Muscle of leg (tissue), 11 donors: ENCODE measurements around the gene ADAM8. TPM values are rescaled to one million over a fixed set of nuclear protein-coding genes. Genes with fewer than 3 reads are reported as not detected.

Experiments used
- DNase-seq: peaks from one replicate; pipeline ENCODE4 v3.0.0; 2013
- H3K27ac ChIP-seq: one replicate; pipeline ENCODE4 v1.5.1; 2013; ENCODE audit warnings: mild to moderate bottlenecking, low read length, control low read depth
- H3K27me3 ChIP-seq: one replicate; pipeline ENCODE4 v1.6.1; 2013; ENCODE audit warnings: low read length; ENCODE audit not compliant: control insufficient read depth, insufficient read depth
- H3K36me3 ChIP-seq: one replicate; pipeline ENCODE4 v1.6.1; 2013; ENCODE audit warnings: low read length; ENCODE audit not compliant: control insufficient read depth, insufficient read depth
- H3K4me1 ChIP-seq: one replicate; pipeline ENCODE4 v1.6.1; 2013; ENCODE audit warnings: low read length; ENCODE audit not compliant: control insufficient read depth, insufficient read depth
- H3K4me3 ChIP-seq: one replicate; pipeline ENCODE4 v1.5.1; 2013; ENCODE audit warnings: low read length, control low read depth
- H3K9me3 ChIP-seq: replicated peaks from 2 replicates; pipeline ENCODE4 v1.6.1; 2013; ENCODE audit warnings: low read depth, low read length; ENCODE audit not compliant: control insufficient read depth
- WGBS: methylation state at CpG from one replicate; pipeline ENCODE4 v1.1.5; 2013; ENCODE audit warnings: missing lambda C conversion rate; ENCODE audit not compliant: insufficient coverage; 5-methylcytosine and 5-hydroxymethylcytosine counted together
- polyA plus RNA-seq, 8 donors: library from polyadenylated mRNA; unstranded; fragments of 120-200 nt; gene quantifications; one replicate each; pipeline versions ENCODE4 v1.2.1 to v1.2.3, GENCODE V29; 2013; ENCODE audit warnings: inconsistent platforms in 1 of 8, low replicate concordance in 1 of 8; ENCODE audit not compliant: insufficient read length in 8 of 8, insufficient read depth in 1 of 8
- total RNA-seq: library from RNA; stranded (reverse); fragments of 120-200 nt; gene quantifications from one replicate; pipeline ENCODE4 v1.2.4, GENCODE V29; 2013

ADAM8 gene
- total and polyA plus RNA-seq, 9 donors, result 1.4 to 3.0 (median 1.9) TPM

- WGBS, result 13% methylated on average over 36 of the region's 44 CpGs
- H3K4me3 ChIP-seq, result no peak overlapping the region
- no peaks in the 10 kb centered on the region for H3K9me3 ChIP-seq
- H3K27ac ChIP-seq, result no peak overlapping the region
- DNase-seq, result no peak
- H3K36me3 ChIP-seq, result no peaks in the 10 kb centered on the region
- peaks cover 3% of the 10 kb centered on the region for H3K4me1 ChIP-seq
- H3K27me3 ChIP-seq, result peaks cover 83% of the 10 kb centered on the region
Measured at GRCh38 chr10:133231244-133231945, 45.3 kb downstream of the ADAM8 start.

- H3K27me3 ChIP-seq, result peaks cover 83% of the 10 kb centered on the region
- no peaks in the 10 kb centered on the region for H3K4me1 ChIP-seq
- H3K36me3 ChIP-seq, result no peaks in the 10 kb centered on the region
- DNase-seq, result peak; percentile 27
- WGBS, result under 1% methylated on average over 119 of the region's 122 CpGs
- no peak overlapping the region for H3K4me3 ChIP-seq
- no peaks in the 10 kb centered on the region for H3K9me3 ChIP-seq
- no peak overlapping the region for H3K27ac ChIP-seq
Measured at GRCh38 chr10:133230387-133231195, 46.1 kb downstream of the ADAM8 start.

- Histone ChIP-seq H3K4me1 (no peaks in the 10 kb centered on the region), H3K4me3 (no peak within 1 kb of the TSS), H3K27ac (no peak within 1 kb of the TSS), H3K36me3 (no peaks in the 10 kb centered on the region), H3K9me3 (no peaks in the 10 kb centered on the region), H3K27me3 (peaks cover 82% of the 10 kb centered on the region)
- under 1% methylated on average over 33 of the region's 49 CpGs for WGBS
- DNase-seq, result no peak
Measured at GRCh38 chr10:133230044-133230361, 46.7 kb downstream of the ADAM8 start, which contains the start of gene UTF1. Gene UTF1 (plus strand): TSS chr10:133230217. CDS start chr10:133230289, 72 bp downstream.

- Histone ChIP-seq H3K36me3 (no peaks in the 10 kb centered on the region), H3K4me1 (no peaks in the 10 kb centered on the region), H3K27me3 (peaks cover 87% of the 10 kb centered on the region), H3K27ac (no peak overlapping the region), H3K4me3 (no peak overlapping the region), H3K9me3 (no peaks in the 10 kb centered on the region)
- 3% methylated on average over 57 of the region's 58 CpGs for WGBS
- no peak for DNase-seq
Measured at GRCh38 chr10:133229265-133230043, 47.2 kb downstream of the ADAM8 start.

- no peak overlapping the region for H3K4me3 ChIP-seq
- no peaks in the 10 kb centered on the region for H3K36me3 ChIP-seq
- H3K4me1 ChIP-seq, result no peaks in the 10 kb centered on the region
- no peaks in the 10 kb centered on the region for H3K9me3 ChIP-seq
- no peak for DNase-seq
- H3K27me3 ChIP-seq, result peaks cover 73% of the 10 kb centered on the region
- H3K27ac ChIP-seq, result no peak overlapping the region
- WGBS, result 78% methylated on average over 21 of the region's 21 CpGs
Measured at GRCh38 chr10:133227256-133227655, 49.4 kb downstream of the ADAM8 start.

GRCh38 chr10:133226251-133226808 is 50.3 kb downstream of the ADAM8 start:
- no peaks in the 10 kb centered on the region for H3K36me3 ChIP-seq
- H3K4me1 ChIP-seq, result no peaks in the 10 kb centered on the region
- no peak overlapping the region for H3K27ac ChIP-seq
- no peaks in the 10 kb centered on the region for H3K9me3 ChIP-seq
- DNase-seq, result no peak
- WGBS, result 51% methylated on average over 30 of the region's 30 CpGs
- no peak overlapping the region for H3K4me3 ChIP-seq
- peaks cover 67% of the 10 kb centered on the region for H3K27me3 ChIP-seq

GRCh38 chr10:133225707-133226191 is 50.9 kb downstream of the ADAM8 start:
- no peaks in the 10 kb centered on the region for H3K36me3 ChIP-seq
- H3K9me3 ChIP-seq, result no peaks in the 10 kb centered on the region
- H3K4me3 ChIP-seq, result no peak overlapping the region
- H3K4me1 ChIP-seq, result no peaks in the 10 kb centered on the region
- peaks cover 69% of the 10 kb centered on the region for H3K27me3 ChIP-seq
- WGBS, result 78% methylated on average over 16 of the region's 23 CpGs
- H3K27ac ChIP-seq, result no peak overlapping the region
- DNase-seq, result no peak

GRCh38 chr10:133224756-133225372 is 51.8 kb downstream of the ADAM8 start:
- H3K27ac ChIP-seq, result no peak overlapping the region

GRCh38 chr10:133224076-133224475 is 52.6 kb downstream of the ADAM8 start:
- Histone ChIP-seq H3K9me3 (no peaks in the 10 kb centered on the region), H3K27me3 (peaks cover 69% of the 10 kb centered on the region), H3K36me3 (no peaks in the 10 kb centered on the region), H3K27ac (no peak overlapping the region), H3K4me1 (no peaks in the 10 kb centered on the region), H3K4me3 (no peak overlapping the region)
- WGBS, result 38% methylated on average over 11 of the region's 14 CpGs
- DNase-seq, result no peak

More at GRCh38 chr10:133224756-133225372, 51.8 kb downstream of the ADAM8 start:
- Histone ChIP-seq H3K4me1 (no peaks in the 10 kb centered on the region), H3K27me3 (peaks cover 69% of the 10 kb centered on the region), H3K9me3 (no peaks in the 10 kb centered on the region), H3K36me3 (no peaks in the 10 kb centered on the region), H3K4me3 (no peak overlapping the region)
- no peak for DNase-seq
- WGBS, result 70% methylated on average over 16 of the region's 25 CpGs
